Measurements from ENCODE around the gene ARHGAP26. TPM values are rescaled to one million over a fixed set of nuclear protein-coding genes. Genes with fewer than 3 reads are reported as not detected.

ARHGAP26 gene
- total and polyA plus RNA-seq, 2 of the 4 experiments (the other 2 are of a cell fraction) = 0.54 to 0.56 TPM

GRCh38 chr5:143248391-143248790 lies 478.2 kb downstream of the ARHGAP26 start:
- no peaks in the 10 kb centered on the region for H4K20me1 ChIP-seq (ENCODE audit: insufficient read depth, low read length)
- POLR2A ChIA-PET (ENCODE audit: unreplicated experiment) = no interaction called here
- no TSS peak for BruUV-seq (replicated peaks)

More at GRCh38 chr5:143248391-143248790, 478.2 kb downstream of the ARHGAP26 start:
- Histone ChIP-seq H3K4me2 (ENCODE audit: low read depth, low read length) (no peak overlapping the region), H3K23ac (ENCODE audit: low read depth, low read length) (no peak overlapping the region), H3K36me3 (ENCODE audit: control insufficient read depth, insufficient read depth, low read length) (no peaks in the 10 kb centered on the region), H3K56ac (ENCODE audit: extremely low read depth, insufficient read depth, low read length) (peak overlapping the region; percentile 28; the same call in 1 of the 2 replicates), H2BK20ac (ENCODE audit: low read depth, low read length) (peak overlapping the region; percentile 96), H2AK5ac (ENCODE audit: low read depth, low read length) (peak overlapping the region; percentile 96), H3K9me3 (ENCODE audit: control insufficient read depth, insufficient read depth, low read length) (no peaks in the 10 kb centered on the region), H3K27ac (ENCODE audit: insufficient read depth, low read length) (peak overlapping the region; percentile 98; the same call in 1 of the 2 replicates), H2AK9ac (replicated peaks; ENCODE audit: low read depth, low read length, poor library complexity) (no peak overlapping the region), H4K5ac (ENCODE audit: low read depth, low read length) (peak overlapping the region; percentile 97), H3K4me1 (ENCODE audit: control insufficient read depth, insufficient read depth, low read length) (peaks cover 31% of the 10 kb centered on the region), H3K4me3 (ENCODE audit: insufficient read depth, low read depth, low read length) (no peak overlapping the region), H2BK120ac (ENCODE audit: low read depth, low read length) (peak overlapping the region; percentile 90), H3K9ac (ENCODE audit: low read depth, low read length) (no peak overlapping the region), H3K18ac (ENCODE audit: low read depth, low read length) (peak overlapping the region; percentile 98; the same call in 1 of the 2 replicates), H3K14ac (replicated peaks; ENCODE audit: low read depth, low read length) (0 out of 2 replicates have a peak overlapping the region, but pooled peaks have one; percentile 93), H3K9me1 (ENCODE audit: insufficient read depth, low read length) (peaks cover 20% of the 10 kb centered on the region), H4K91ac (ENCODE audit: insufficient read depth, low read depth, low read length) (peak overlapping the region; percentile 93; the same call in 1 of the 2 replicates), H3K79me1 (ENCODE audit: low read depth in 1 of 2, low read length in 2 of 2) (peaks cover 0 to 6% of the 10 kb centered on the region in 2 experiments; a peak in 1 of 4 replicates), H4K8ac (ENCODE audit: low read depth in 2 of 2, low read length in 2 of 2) (peak overlapping the region; percentile 24 to 90; a peak in 3 of 4 replicates), H3K4ac (ENCODE audit: low read depth, low read length) (peak overlapping the region; percentile 95), H2BK5ac (ENCODE audit: low read depth, low read length, poor library complexity, severe bottlenecking) (peak overlapping the region; percentile 94), H2BK15ac (ENCODE audit: low read depth, low read length) (peak overlapping the region; percentile 92; the same call in 2 of the 3 replicates), H3K27me3 (ENCODE audit: control insufficient read depth, insufficient read depth, low read length) (no peaks in the 10 kb centered on the region), H2AFZ (replicated peaks; ENCODE audit: low read length, poor library complexity) (no peak overlapping the region)
- WGBS, 2 experiments (ENCODE audit: extremely low coverage in 2 of 2, insufficient read length in 1 of 2) = no CpG with 5 or more reads among the region's 3 CpGs
- intact Hi-C loops (cut with micrococcal nuclease) (loop anchor here (5.0 kb wide), 1 partner anchor 154 kb away; the partner anchor contains the start of gene NR3C1), dilution Hi-C loops (cut with HindIII; ENCODE audit: low sequenced_read_pairs, unreplicated experiment) (no loop called here), in situ Hi-C loops (cut with MboI; ENCODE audit: low sequenced_read_pairs) (no loop called here)
- CTCF ChIA-PET = interaction anchor here (1.2 kb wide), 1 partner anchor 32 kb away, joined by 3 read pairs; no protein-coding TSS in a partner anchor
- no peak for TF ChIP-seq MXI1 (IDR thresholded peaks at IDR 0.05; ENCODE audit: borderline replicate concordance, low read depth, low read length)
- DNase-seq (peak; percentile 68), ATAC-seq (ENCODE audit: low read depth) (peak; percentile 3; the same call in 1 of the 2 replicates)
